SU-DHL-6 (cell line): ENCODE measurements around the gene SPATA33.

ENCODE experiments used
- EZH2phosphoT487 ChIP-seq: fragments of 200-600 bp; sonication (generic), shearing (Covaris generic); conservative IDR thresholded peaks from 2 replicates; pipeline ENCODE4 v1.6.1; 2018; ENCODE audit warnings: mild to moderate bottlenecking, antibody characterized with exemption, low read length, moderate library complexity, mixed read lengths
- TF ChIP-seq, protein P1 (sequence below): fragments of 200-600 bp; sonication (generic); IDR thresholded peaks from one replicate; pipeline ENCODE4 v1.5.1; 2017; ENCODE audit warnings: antibody characterized with exemption, mild to moderate bottlenecking, low read length, moderate library complexity; ENCODE audit not compliant: insufficient read depth, poor library complexity, severe bottlenecking

DNA sequence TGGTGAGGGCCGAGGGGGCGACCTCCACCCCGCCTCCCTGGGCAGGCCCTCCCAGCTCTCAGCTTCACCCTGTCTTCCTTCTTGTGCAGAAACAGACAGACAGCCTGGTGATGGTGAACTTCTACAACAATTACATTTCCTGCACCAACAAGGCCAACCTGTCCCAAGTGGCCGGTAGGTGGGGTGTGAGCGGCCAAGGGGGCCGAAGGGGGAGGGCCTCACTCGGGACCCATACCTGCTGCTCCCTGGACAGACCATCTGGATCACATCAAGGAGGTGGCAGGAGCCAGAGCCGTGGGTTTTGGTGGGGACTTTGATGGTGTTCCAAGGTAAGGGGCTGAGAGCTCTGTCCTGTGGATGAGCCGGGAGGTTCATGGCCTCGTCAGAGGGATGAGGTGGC lies 20.3 kb upstream of the SPATA33 start:
- TF ChIP-seq, protein P1, sequence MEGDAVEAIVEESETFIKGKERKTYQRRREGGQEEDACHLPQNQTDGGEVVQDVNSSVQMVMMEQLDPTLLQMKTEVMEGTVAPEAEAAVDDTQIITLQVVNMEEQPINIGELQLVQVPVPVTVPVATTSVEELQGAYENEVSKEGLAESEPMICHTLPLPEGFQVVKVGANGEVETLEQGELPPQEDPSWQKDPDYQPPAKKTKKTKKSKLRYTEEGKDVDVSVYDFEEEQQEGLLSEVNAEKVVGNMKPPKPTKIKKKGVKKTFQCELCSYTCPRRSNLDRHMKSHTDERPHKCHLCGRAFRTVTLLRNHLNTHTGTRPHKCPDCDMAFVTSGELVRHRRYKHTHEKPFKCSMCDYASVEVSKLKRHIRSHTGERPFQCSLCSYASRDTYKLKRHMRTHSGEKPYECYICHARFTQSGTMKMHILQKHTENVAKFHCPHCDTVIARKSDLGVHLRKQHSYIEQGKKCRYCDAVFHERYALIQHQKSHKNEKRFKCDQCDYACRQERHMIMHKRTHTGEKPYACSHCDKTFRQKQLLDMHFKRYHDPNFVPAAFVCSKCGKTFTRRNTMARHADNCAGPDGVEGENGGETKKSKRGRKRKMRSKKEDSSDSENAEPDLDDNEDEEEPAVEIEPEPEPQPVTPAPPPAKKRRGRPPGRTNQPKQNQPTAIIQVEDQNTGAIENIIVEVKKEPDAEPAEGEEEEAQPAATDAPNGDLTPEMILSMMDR, result no peak
- TF ChIP-seq EZH2phosphoT487, result no peak
